ENCODE measurements around the gene SPATA20. TPM values are rescaled to one million over a fixed set of nuclear protein-coding genes. Genes with fewer than 3 reads are reported as not detected.

The SPATA20 gene
- total and polyA plus RNA-seq, 2 of the 4 experiments (the other 2 are of a cell fraction) = 17.0 to 35.0 TPM

DNA sequence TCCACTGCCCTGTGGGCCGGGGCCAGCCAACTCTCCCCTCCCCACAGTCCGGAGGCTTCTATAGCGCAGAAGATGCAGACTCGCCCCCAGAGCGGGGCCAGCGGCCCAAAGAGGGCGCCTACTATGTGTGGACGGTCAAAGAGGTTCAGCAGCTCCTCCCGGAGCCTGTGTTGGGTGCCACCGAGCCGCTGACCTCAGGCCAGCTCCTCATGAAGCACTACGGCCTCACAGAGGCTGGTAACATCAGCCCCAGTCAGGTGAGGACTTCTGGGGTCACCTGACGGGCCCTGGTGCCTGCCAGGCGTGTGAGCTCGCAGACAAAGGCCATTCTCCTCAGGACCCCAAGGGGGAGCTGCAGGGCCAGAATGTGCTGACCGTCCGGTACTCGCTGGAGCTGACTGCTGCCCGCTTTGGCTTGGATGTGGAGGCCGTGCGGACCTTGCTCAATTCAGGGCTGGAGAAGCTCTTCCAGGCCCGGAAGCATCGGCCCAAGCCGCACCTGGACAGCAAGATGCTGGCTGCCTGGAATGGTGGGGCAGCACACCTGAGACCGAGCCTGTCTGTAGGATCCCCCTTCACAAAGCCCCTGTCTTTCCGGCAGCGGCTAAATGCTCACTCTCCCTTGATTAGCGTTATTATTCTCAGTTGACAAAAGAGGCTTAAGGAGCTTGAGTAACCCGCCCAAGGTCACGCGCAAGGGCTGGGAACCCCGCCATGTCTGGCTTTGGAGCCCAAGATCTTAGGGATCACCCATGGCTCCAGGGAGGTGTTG, 3.9 kb downstream of the SPATA20 start:
- H3K4me1 ChIP-seq (ENCODE audit: control insufficient read depth, insufficient read depth, low read length) = peaks cover 6% of the 10 kb centered on the region
- no peak overlapping the region for H3K9ac ChIP-seq (ENCODE audit: low read depth, low read length)
- no peak overlapping the region for H2BK15ac ChIP-seq (ENCODE audit: low read depth, low read length)
- no peak overlapping the region for H2BK5ac ChIP-seq (ENCODE audit: low read depth, low read length, poor library complexity, severe bottlenecking)
- H3K27me3 ChIP-seq (ENCODE audit: control insufficient read depth, insufficient read depth, low read length) = no peaks in the 10 kb centered on the region
- no peak overlapping the region for H2BK20ac ChIP-seq (ENCODE audit: low read depth, low read length)
- H3K4me2 ChIP-seq (ENCODE audit: low read depth, low read length) = no peak overlapping the region
- H3K56ac ChIP-seq (ENCODE audit: extremely low read depth, insufficient read depth, low read length) = no peak overlapping the region
- peak overlapping the region; percentile 76 for H2AFZ ChIP-seq (replicated peaks; ENCODE audit: low read length, poor library complexity)
- no peak overlapping the region for H3K23ac ChIP-seq (ENCODE audit: low read depth, low read length)
- H2AK9ac ChIP-seq (replicated peaks; ENCODE audit: low read depth, low read length, poor library complexity) = peak overlapping the region; percentile 1
- H3K9me3 ChIP-seq (ENCODE audit: control insufficient read depth, insufficient read depth, low read length) = no peaks in the 10 kb centered on the region
- no peak overlapping the region for H3K4me3 ChIP-seq (ENCODE audit: insufficient read depth, low read depth, low read length)
- H3K36me3 ChIP-seq (ENCODE audit: control insufficient read depth, insufficient read depth, low read length) = peaks cover 24% of the 10 kb centered on the region; the same call in 1 of the 2 replicates
- peak; percentile 85 for DNase-seq
- TF ChIP-seq SMC3 (IDR thresholded peaks at IDR 0.05; ENCODE audit: low read depth, low read length) (peak; percentile 95), MAZ (IDR thresholded peaks at IDR 0.05; ENCODE audit: borderline replicate concordance, low read depth, low read length) (peak; percentile 30; the same call in 1 of the 2 replicates), FOS (IDR thresholded peaks at IDR 0.05; ENCODE audit: low read depth, low read length) (no peak), MXI1 (IDR thresholded peaks at IDR 0.05; ENCODE audit: borderline replicate concordance, low read depth, low read length) (0 out of 2 replicates have a peak, but pooled peaks have one; percentile 38), RCOR1 (IDR thresholded peaks at IDR 0.05; ENCODE audit: insufficient replicate concordance, low read length) (no peak), RAD21 (IDR thresholded peaks at IDR 0.05; ENCODE audit: low read length) (peak; percentile 96), MAFK (IDR thresholded peaks at IDR 0.05; ENCODE audit: low read depth, low read length) (peak; percentile 35; the same call in 1 of the 2 replicates), BHLHE40 (IDR thresholded peaks at IDR 0.05; ENCODE audit: low read depth, low read length) (peak; percentile 44; the same call in 1 of the 2 replicates), POLR2A (IDR thresholded peaks at IDR 0.05; ENCODE audit: low read depth, low read length) (no peak), CEBPB (IDR thresholded peaks at IDR 0.05; ENCODE audit: low read depth, low read length) (peak; percentile 84), NFE2L2 (IDR thresholded peaks at IDR 0.05; ENCODE audit: low read depth, low read length) (no peak)
- TF ChIP-seq, protein P1, sequence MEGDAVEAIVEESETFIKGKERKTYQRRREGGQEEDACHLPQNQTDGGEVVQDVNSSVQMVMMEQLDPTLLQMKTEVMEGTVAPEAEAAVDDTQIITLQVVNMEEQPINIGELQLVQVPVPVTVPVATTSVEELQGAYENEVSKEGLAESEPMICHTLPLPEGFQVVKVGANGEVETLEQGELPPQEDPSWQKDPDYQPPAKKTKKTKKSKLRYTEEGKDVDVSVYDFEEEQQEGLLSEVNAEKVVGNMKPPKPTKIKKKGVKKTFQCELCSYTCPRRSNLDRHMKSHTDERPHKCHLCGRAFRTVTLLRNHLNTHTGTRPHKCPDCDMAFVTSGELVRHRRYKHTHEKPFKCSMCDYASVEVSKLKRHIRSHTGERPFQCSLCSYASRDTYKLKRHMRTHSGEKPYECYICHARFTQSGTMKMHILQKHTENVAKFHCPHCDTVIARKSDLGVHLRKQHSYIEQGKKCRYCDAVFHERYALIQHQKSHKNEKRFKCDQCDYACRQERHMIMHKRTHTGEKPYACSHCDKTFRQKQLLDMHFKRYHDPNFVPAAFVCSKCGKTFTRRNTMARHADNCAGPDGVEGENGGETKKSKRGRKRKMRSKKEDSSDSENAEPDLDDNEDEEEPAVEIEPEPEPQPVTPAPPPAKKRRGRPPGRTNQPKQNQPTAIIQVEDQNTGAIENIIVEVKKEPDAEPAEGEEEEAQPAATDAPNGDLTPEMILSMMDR (conservative IDR thresholded peaks at IDR 0.05; ENCODE audit: low read depth, low read length) = peak; percentile 96
- TF ChIP-seq, protein P2, sequence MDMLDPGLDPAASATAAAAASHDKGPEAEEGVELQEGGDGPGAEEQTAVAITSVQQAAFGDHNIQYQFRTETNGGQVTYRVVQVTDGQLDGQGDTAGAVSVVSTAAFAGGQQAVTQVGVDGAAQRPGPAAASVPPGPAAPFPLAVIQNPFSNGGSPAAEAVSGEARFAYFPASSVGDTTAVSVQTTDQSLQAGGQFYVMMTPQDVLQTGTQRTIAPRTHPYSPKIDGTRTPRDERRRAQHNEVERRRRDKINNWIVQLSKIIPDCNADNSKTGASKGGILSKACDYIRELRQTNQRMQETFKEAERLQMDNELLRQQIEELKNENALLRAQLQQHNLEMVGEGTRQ (IDR thresholded peaks at IDR 0.05; ENCODE audit: low read depth, low read length) = peak; percentile 88
- TF ChIP-seq, protein P3, sequence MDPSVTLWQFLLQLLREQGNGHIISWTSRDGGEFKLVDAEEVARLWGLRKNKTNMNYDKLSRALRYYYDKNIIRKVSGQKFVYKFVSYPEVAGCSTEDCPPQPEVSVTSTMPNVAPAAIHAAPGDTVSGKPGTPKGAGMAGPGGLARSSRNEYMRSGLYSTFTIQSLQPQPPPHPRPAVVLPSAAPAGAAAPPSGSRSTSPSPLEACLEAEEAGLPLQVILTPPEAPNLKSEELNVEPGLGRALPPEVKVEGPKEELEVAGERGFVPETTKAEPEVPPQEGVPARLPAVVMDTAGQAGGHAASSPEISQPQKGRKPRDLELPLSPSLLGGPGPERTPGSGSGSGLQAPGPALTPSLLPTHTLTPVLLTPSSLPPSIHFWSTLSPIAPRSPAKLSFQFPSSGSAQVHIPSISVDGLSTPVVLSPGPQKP (IDR thresholded peaks at IDR 0.05; ENCODE audit: borderline replicate concordance, low read depth, low read length) = no peak
- no peak overlapping the region for H2BK120ac ChIP-seq (ENCODE audit: low read depth, low read length)
- POLR2A ChIA-PET (ENCODE audit: unreplicated experiment) = no interaction called here
- H3K4ac ChIP-seq (ENCODE audit: low read depth, low read length) = no peak overlapping the region
- peak; percentile 71 for ATAC-seq (ENCODE audit: low read depth)
- H3K18ac ChIP-seq (ENCODE audit: low read depth, low read length) = no peak overlapping the region
- H4K20me1 ChIP-seq (ENCODE audit: insufficient read depth, low read length) = 0 out of 2 replicates have a peak, but pooled peaks cover 8% of the 10 kb centered on the region
- dilution Hi-C loops (cut with HindIII; ENCODE audit: low sequenced_read_pairs, unreplicated experiment) (no loop called here), intact Hi-C loops (cut with micrococcal nuclease) (loop anchor here (1.0 to 2.0 kb wide), 3 partner anchors 75 to 144 kb away; partner anchors contain the start of gene ABCC3), in situ Hi-C loops (cut with MboI; ENCODE audit: low sequenced_read_pairs) (no loop called here)
- no peak overlapping the region for H4K8ac ChIP-seq (ENCODE audit: low read depth in 2 of 2, low read length in 2 of 2)
- H4K91ac ChIP-seq (ENCODE audit: insufficient read depth, low read depth, low read length) = no peak overlapping the region
- H3K27ac ChIP-seq (ENCODE audit: insufficient read depth, low read length) = no peak overlapping the region
- H3K9me1 ChIP-seq (ENCODE audit: insufficient read depth, low read length) = peaks cover 5% of the 10 kb centered on the region
- H2AK5ac ChIP-seq (ENCODE audit: low read depth, low read length) = peak overlapping the region; percentile 21; the same call in 1 of the 2 replicates
- H3K79me1 ChIP-seq (ENCODE audit: low read depth in 1 of 2, low read length in 2 of 2) = peaks cover 0 to 11% of the 10 kb centered on the region in 2 experiments; a peak in 2 of 4 replicates
- no TSS peak for BruUV-seq (replicated peaks)
- H3K14ac ChIP-seq (replicated peaks; ENCODE audit: low read depth, low read length) = no peak overlapping the region
- CTCF ChIA-PET = interaction anchor here (0.6 to 2.4 kb wide), 17 partner anchors 9 to 156 kb away, joined by 3 to 28 read pairs (median 5); partner anchors contain the start of gene CACNA1G
- whole genome bisulfite sequencing, 2 experiments (ENCODE audit: extremely low coverage in 2 of 2, insufficient read length in 1 of 2) = 42% methylated on average over 21 of the region's 32 CpGs; no CpG with 5 or more reads in 1 of the 2 experiments
- H4K5ac ChIP-seq (ENCODE audit: low read depth, low read length) = no peak overlapping the region
